ENCODE results near the gene ATR. TPM values are rescaled to one million over a fixed set of nuclear protein-coding genes. Genes with fewer than 3 reads are reported as not detected.

ATR gene
- total RNA-seq, 3 donors from 2014 or later, result 25.6 to 63.7 (median 39.0) TPM

DNA sequence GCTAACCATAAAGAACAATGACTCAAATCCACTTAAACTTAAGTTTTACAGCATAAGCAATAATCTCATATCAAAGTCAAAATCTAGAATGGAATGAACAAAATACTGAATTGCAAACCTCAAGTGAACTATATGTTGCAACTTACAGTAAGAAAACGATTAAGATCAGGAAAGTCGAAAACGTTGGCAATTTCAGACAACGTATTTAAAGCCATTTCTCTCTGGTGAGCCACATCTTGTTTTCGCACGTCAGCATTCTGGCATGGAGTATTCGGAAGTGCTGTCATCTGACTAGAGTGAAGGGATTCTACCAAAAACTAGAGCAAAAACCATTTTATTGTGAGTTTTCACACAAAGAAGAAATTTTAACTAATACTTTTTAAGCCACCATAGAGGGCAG, 28.5 kb downstream of the ATR start:
- no peak overlapping the region for H3K27ac ChIP-seq
- intact Hi-C loops (cut with DNase I; ENCODE audit: low total_unique reads), result no loop called here
- no peak overlapping the region for H3K4me3 ChIP-seq
- H3K27me3 ChIP-seq, result no peaks in the 10 kb centered on the region
- H3K36me3 ChIP-seq, result no peaks in the 10 kb centered on the region
- H3K9me3 ChIP-seq, result no peaks in the 10 kb centered on the region
- TF ChIP-seq POLR2AphosphoS5 (IDR thresholded peaks at IDR 0.05) (no peak), POLR2A (IDR thresholded peaks at IDR 0.05) (no peak)
- TF ChIP-seq, protein P1, sequence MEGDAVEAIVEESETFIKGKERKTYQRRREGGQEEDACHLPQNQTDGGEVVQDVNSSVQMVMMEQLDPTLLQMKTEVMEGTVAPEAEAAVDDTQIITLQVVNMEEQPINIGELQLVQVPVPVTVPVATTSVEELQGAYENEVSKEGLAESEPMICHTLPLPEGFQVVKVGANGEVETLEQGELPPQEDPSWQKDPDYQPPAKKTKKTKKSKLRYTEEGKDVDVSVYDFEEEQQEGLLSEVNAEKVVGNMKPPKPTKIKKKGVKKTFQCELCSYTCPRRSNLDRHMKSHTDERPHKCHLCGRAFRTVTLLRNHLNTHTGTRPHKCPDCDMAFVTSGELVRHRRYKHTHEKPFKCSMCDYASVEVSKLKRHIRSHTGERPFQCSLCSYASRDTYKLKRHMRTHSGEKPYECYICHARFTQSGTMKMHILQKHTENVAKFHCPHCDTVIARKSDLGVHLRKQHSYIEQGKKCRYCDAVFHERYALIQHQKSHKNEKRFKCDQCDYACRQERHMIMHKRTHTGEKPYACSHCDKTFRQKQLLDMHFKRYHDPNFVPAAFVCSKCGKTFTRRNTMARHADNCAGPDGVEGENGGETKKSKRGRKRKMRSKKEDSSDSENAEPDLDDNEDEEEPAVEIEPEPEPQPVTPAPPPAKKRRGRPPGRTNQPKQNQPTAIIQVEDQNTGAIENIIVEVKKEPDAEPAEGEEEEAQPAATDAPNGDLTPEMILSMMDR (IDR thresholded peaks at IDR 0.05), result no peak
- DNase-seq (ENCODE audit: low spot score in 2 of 2), result no peak
- no peaks in the 10 kb centered on the region for H3K4me1 ChIP-seq

GRCh38 chr3:142543307-142543706, 35.2 kb downstream of the ATR start:
- intact Hi-C loops (cut with DNase I; ENCODE audit: low total_unique reads), result no loop called here
- Histone ChIP-seq H3K36me3 (peaks cover 4% of the 10 kb centered on the region), H3K9me3 (no peaks in the 10 kb centered on the region), H3K27ac (no peak overlapping the region), H3K4me3 (no peak overlapping the region), H3K27me3 (no peaks in the 10 kb centered on the region), H3K4me1 (no peaks in the 10 kb centered on the region)
- no peak for TF ChIP-seq POLR2AphosphoS5 (IDR thresholded peaks at IDR 0.05)
- TF ChIP-seq, protein P1 (IDR thresholded peaks at IDR 0.05), result no peak
- TF ChIP-seq POLR2A (IDR thresholded peaks at IDR 0.05), result no peak
- no peak for DNase-seq (ENCODE audit: low spot score in 2 of 2)

GRCh38 chr3:142542054-142542453, 36.5 kb downstream of the ATR start:
- Histone ChIP-seq H3K9me3 (no peaks in the 10 kb centered on the region), H3K4me1 (no peaks in the 10 kb centered on the region), H3K27ac (no peak overlapping the region), H3K27me3 (no peaks in the 10 kb centered on the region), H3K4me3 (no peak overlapping the region), H3K36me3 (peaks cover 4% of the 10 kb centered on the region)
- TF ChIP-seq, protein P1 (IDR thresholded peaks at IDR 0.05), result no peak
- TF ChIP-seq POLR2A (IDR thresholded peaks at IDR 0.05) (no peak), POLR2AphosphoS5 (IDR thresholded peaks at IDR 0.05) (no peak)
- DNase-seq (ENCODE audit: low spot score in 2 of 2), result no peak
- intact Hi-C loops (cut with DNase I; ENCODE audit: low total_unique reads), result no loop called here

GRCh38 chr3:142536519-142536918, 42.0 kb downstream of the ATR start:
- Histone ChIP-seq H3K36me3 (peaks cover 4% of the 10 kb centered on the region), H3K4me1 (no peaks in the 10 kb centered on the region), H3K27me3 (no peaks in the 10 kb centered on the region), H3K9me3 (no peaks in the 10 kb centered on the region), H3K4me3 (no peak overlapping the region), H3K27ac (no peak overlapping the region)
- TF ChIP-seq POLR2AphosphoS5 (IDR thresholded peaks at IDR 0.05) (no peak), POLR2A (IDR thresholded peaks at IDR 0.05) (no peak)
- TF ChIP-seq, protein P1 (IDR thresholded peaks at IDR 0.05), result no peak
- intact Hi-C loops (cut with DNase I; ENCODE audit: low total_unique reads), result no loop called here
- DNase-seq (ENCODE audit: low spot score in 2 of 2), result no peak

- Histone ChIP-seq H3K4me1 (no peaks in the 10 kb centered on the region), H3K36me3 (no peaks in the 10 kb centered on the region), H3K27me3 (no peaks in the 10 kb centered on the region), H3K9me3 (no peaks in the 10 kb centered on the region), H3K27ac (no peak overlapping the region), H3K4me3 (no peak overlapping the region)
- intact Hi-C loops (cut with DNase I; ENCODE audit: low total_unique reads), result no loop called here
- no peak for DNase-seq (ENCODE audit: low spot score in 2 of 2)
- TF ChIP-seq POLR2AphosphoS5 (IDR thresholded peaks at IDR 0.05), result no peak
- no peak for TF ChIP-seq POLR2A (IDR thresholded peaks at IDR 0.05)
- TF ChIP-seq, protein P1 (IDR thresholded peaks at IDR 0.05), result no peak
Measured at GRCh38 chr3:142534543-142534942, 44.0 kb downstream of the ATR start.

Measured in breast epithelium (tissue), 4 donors.